HG02623 (cell line): Measurements from ENCODE around the gene ST13.
"Not testable (repeated sequence)": the region's sequence is repeated elsewhere in the genome, so short reads cannot be mapped to it uniquely, and the experiment has no call there.

Experiments used
- ATAC-seq: cut with Tn5 transposase; IDR thresholded peaks from one replicate; pipeline ENCODE4 v1.9.1; 2021; ENCODE audit warnings: moderate library complexity; ENCODE audit not compliant: unreplicated experiment

ST13 gene

GRCh38 chr22:40791241-40791640, 65.2 kb downstream of the ST13 start:
- no peak for ATAC-seq

GRCh38 chr22:40789131-40789530, 67.3 kb downstream of the ST13 start:
- ATAC-seq = no peak

GRCh38 chr22:40782521-40782920, 73.9 kb downstream of the ST13 start:
- no peak for ATAC-seq

- not testable (repeated sequence) for ATAC-seq
These were observed 74.7 kb downstream of the ST13 start for GRCh38 chr22:40781749-40782148.
